ENCODE measurements around the gene TAT.
"Not testable (repeated sequence)": the region's sequence is repeated elsewhere in the genome, so short reads cannot be mapped to it uniquely, and the experiment has no call there.

Gene TAT

GRCh38 chr16:71584543-71585317, 7.8 kb upstream of the TAT start:
- DNase-seq: no peak

- DNase-seq: not testable (repeated sequence)
Observed at GRCh38 chr16:71582553-71582848, 5.6 kb upstream of the TAT start.

GRCh38 chr16:71574702-71575101, 2.2 kb downstream of the TAT start:
- no peak for DNase-seq

- DNase-seq: no peak
Observed at GRCh38 chr16:71573387-71574094, 3.4 kb downstream of the TAT start.

- DNase-seq: no peak
Observed at GRCh38 chr16:71572497-71573116, 4.3 kb downstream of the TAT start.

GRCh38 chr16:71570144-71570543, 6.7 kb downstream of the TAT start:
- no peak for DNase-seq

- no peak for DNase-seq
Observed at GRCh38 chr16:71569621-71570020, 7.3 kb downstream of the TAT start.

GRCh38 chr16:71568551-71568950, 8.3 kb downstream of the TAT start:
- no peak for DNase-seq

GRCh38 chr16:71567931-71568330, 9.0 kb downstream of the TAT start:
- no peak for DNase-seq

GRCh38 chr16:71565812-71566700, 10.8 kb downstream of the TAT start:
- DNase-seq: peak in 1 of 2 donors; percentile 9

- peak; percentile 71 to 75 for DNase-seq
Observed at GRCh38 chr16:71564335-71564967, 12.4 kb downstream of the TAT start.

GRCh38 chr16:71562552-71562951, 14.3 kb downstream of the TAT start:
- DNase-seq: no peak

GRCh38 chr16:71561886-71562285, 15.0 kb downstream of the TAT start:
- not testable (repeated sequence) for DNase-seq

- DNase-seq: no peak
Observed at GRCh38 chr16:71559855-71560254, 17.0 kb downstream of the TAT start.

- DNase-seq: no peak
Observed at GRCh38 chr16:71557954-71558582, 18.8 kb downstream of the TAT start.

GRCh38 chr16:71557299-71557698, 19.6 kb downstream of the TAT start:
- no peak for DNase-seq

- DNase-seq: peak; percentile 39
Observed at GRCh38 chr16:71555230-71555891, 21.5 kb downstream of the TAT start.

GRCh38 chr16:71552698-71553503, 24.0 kb downstream of the TAT start:
- DNase-seq: peak; percentile 16 to 21

GRCh38 chr16:71547168-71547567, 29.7 kb downstream of the TAT start:
- no peak for DNase-seq

- DNase-seq: peak; percentile 60 to 66
Observed at GRCh38 chr16:71542377-71542776, 34.5 kb downstream of the TAT start.
